GM12872 (cell line): ENCODE results near the gene PTPN14.

Experiments used
- CTCF ChIP-seq: IDR thresholded peaks from 3 replicates; pipeline ENCODE4 v1.5.1; 2011; ENCODE audit warnings: low read depth, mild to moderate bottlenecking, low read length, moderate library complexity; ENCODE audit not compliant: insufficient read depth

The PTPN14 gene

GRCh38 chr1:214550013-214550856 is 1.2 kb downstream of the PTPN14 start:
- no peak for TF ChIP-seq CTCF

DNA sequence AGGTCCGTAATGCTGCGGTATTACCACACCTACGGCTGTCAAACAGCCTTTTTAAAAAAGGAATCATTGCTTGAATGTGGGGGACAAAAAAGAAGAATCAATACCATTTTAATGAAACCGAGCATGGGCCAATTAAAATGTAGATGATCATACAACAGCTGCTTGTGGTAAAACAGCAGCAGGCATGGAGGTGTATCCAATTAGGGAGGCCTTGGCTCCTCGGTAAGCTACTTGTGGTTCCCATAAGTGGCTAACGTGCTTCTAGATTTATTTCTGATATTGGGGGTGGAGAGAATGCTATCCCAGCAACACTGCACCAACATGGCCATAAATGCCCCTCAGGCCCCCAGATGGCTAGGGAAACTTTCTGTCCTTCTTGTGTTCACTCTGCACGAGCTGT is 1.8 kb downstream of the PTPN14 start:
- no peak for TF ChIP-seq CTCF

DNA sequence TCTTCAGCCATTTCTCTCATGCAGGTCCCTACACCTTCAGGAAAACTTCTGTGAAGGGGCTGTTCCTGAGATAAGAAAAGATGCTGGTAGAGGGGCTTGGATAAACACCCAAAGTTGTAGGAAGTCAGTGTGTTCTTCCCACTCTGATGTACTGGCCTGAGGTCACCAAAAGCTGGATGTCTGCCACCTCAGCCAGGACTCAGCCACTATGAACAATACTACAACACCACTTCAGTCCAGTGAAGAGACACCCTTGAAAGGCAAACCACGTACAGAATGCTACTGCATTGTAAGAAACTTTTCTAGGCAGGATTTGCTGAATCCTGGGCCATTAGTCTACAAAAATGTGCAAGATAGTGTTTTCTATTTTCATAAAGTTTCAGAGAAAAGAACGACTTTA is 2.4 kb downstream of the PTPN14 start:
- TF ChIP-seq CTCF, result no peak

- no peak for TF ChIP-seq CTCF
Observed at GRCh38 chr1:214548271-214548670, 3.1 kb downstream of the PTPN14 start.

- no peak for TF ChIP-seq CTCF
Observed at GRCh38 chr1:214547747-214548146, 3.7 kb downstream of the PTPN14 start.

- TF ChIP-seq CTCF, result no peak
Observed at GRCh38 chr1:214546886-214547641, 4.3 kb downstream of the PTPN14 start.

DNA sequence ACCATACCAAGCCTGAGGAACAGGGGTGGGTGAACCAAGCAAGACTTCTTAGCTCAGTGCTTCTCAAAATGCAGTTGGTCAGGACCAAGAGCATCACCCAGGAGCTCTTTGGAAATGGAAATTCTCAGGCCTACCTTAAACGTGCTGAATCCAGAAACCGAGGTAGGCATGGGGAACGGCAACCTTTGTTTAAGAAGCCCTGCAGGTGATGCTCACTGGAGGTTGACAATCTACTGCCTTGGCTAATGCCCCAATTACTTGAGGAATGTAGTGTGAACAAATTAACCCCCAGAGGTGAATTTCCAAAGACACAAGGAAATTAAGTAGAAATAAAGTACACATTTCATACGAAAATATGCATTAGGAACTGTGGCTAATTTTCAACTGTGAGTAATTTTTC is 5.3 kb downstream of the PTPN14 start:
- TF ChIP-seq CTCF, result no peak
